Measurements from ENCODE around the gene MMS19.

DNA sequence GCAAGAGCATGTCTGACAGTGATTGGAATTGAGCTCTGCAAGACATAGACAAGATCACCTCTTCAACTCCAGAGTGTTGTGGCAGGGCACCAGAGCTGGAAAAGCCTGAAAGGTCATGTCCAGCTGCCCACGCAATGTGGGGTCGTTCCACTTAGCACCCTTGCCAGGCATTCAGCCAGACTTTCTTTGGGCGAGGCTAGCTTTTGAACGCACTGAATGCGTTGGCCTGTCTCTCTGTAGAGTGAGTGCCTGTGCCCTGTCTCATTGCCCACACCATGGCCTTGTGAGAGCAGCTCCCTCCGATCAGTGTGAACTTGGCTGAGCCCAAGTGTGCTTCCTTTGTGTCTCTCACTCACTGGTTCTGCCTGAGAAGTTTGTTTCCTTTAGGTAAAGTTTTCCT is 23.8 kb upstream of the MMS19 start:
- TF ChIP-seq, protein P1, sequence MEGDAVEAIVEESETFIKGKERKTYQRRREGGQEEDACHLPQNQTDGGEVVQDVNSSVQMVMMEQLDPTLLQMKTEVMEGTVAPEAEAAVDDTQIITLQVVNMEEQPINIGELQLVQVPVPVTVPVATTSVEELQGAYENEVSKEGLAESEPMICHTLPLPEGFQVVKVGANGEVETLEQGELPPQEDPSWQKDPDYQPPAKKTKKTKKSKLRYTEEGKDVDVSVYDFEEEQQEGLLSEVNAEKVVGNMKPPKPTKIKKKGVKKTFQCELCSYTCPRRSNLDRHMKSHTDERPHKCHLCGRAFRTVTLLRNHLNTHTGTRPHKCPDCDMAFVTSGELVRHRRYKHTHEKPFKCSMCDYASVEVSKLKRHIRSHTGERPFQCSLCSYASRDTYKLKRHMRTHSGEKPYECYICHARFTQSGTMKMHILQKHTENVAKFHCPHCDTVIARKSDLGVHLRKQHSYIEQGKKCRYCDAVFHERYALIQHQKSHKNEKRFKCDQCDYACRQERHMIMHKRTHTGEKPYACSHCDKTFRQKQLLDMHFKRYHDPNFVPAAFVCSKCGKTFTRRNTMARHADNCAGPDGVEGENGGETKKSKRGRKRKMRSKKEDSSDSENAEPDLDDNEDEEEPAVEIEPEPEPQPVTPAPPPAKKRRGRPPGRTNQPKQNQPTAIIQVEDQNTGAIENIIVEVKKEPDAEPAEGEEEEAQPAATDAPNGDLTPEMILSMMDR (IDR thresholded peaks at IDR 0.05): no peak
- TF ChIP-seq POLR2A (IDR thresholded peaks at IDR 0.05): no peak
